Fibroblast of upper back skin (primary cell): ENCODE measurements around the gene IL10.
"Not testable (repeated sequence)": the region's sequence is repeated elsewhere in the genome, so short reads cannot be mapped to it uniquely, and the experiment has no call there.

Experiments
- DNase-seq: peaks from one replicate; pipeline ENCODE4 v3.0.0-alpha.2; 2013

Gene IL10

DNA sequence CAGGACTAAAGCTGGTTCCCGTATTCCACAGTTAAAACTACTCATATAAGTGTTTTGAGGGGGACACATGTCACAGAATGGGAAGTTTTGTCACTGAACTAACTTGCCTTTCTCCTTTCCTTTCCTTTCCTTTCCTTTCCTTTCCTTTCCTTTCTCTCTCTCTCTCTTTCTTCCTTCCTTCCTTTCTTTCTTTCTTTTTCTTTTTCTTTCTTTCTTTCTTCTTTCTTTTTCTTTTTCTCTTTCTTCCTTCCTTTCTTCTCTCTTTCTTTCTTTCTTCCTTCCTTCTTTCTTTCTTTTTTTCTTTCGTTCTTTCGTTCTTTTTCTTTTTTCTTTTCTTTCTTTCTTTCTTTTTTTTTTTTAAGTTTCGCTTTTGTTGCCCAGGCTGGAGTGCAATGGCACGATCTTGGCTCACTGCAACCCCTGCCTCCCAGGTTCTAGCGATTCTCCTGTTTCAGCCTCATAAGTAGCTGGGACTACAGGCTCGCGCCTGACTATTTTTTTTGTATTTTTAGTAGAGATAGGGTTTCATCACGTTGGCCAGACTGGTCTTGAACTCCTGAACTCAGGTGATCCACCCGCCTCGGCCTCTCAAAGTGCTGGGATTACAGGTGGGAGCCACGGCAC is 9.4 kb downstream of the IL10 start:
- not testable (repeated sequence) for DNase-seq

DNA sequence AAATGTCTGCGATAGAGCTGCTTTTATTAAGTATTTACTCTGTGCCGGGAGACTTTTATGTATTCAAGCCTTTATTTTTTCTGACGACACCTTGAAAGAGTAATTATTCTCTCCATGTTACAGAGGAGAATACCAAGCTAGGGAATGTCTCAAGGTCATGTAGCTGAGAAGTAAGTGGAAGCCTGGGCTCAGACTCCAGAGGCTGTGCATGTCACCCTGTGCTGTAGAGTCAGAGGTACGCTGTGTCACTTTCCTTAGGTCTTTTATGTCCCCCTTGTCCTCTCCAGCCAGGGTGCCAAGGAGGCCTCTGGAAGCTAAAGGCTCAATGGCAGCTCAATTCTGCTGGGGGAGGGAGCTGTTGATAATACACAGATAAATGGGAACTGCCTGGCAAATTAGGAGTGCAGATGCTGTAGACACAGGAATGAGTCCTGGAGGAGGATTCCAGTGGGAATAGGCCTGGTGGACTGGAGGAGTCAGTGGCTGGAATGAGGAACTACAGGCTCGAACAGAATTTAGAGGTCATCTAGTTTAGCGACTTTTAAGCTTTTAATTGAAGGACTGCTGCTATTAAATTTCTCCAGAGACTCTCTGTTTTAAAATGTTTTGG is 11.0 kb downstream of the IL10 start:
- DNase-seq = no peak

DNA sequence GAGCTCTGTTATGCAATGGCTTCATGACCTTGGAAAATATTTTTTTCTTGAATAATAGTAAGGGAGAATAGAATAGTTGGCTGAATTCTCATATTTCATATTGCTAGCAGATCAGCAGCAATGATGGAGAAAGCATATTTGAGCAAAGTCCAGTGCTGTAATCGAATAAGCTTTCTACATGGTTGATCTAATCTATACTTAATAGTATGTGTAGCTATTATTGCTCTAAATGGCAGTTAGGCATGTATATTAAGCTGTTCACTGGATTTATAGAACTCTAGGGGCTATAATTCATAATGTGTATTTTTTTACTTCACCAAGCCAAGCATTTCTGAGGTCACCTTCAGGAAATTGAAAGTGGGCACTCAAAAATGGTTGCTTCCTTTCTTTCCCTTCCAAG is 11.7 kb downstream of the IL10 start:
- DNase-seq = no peak

- DNase-seq = no peak
These were observed 14.6 kb downstream of the IL10 start for GRCh38 chr1:206757524-206758266.

DNA sequence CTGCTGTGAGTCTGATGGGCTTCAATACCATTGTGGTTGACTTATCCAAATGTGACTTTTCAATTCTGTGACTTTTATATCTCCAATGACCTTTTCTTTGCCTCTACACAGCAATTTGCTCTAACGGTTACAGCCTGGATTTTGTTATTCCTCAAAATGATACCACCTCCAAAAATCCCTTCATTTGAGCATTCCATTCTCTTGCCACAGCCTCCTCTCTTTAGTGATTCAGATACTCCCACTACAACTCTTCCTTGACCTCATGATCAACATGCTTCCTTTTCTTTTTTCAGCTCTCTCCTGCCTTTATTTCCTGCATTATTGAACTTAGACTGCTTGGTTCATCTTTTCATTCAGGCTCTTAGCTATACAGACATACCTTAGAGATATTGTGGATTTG is 18.3 kb downstream of the IL10 start:
- peak; percentile 43 for DNase-seq

GRCh38 chr1:206753141-206753540 is 19.2 kb downstream of the IL10 start:
- DNase-seq = peak; percentile 41

GRCh38 chr1:206752481-206752880 is 19.8 kb downstream of the IL10 start:
- no peak for DNase-seq

DNA sequence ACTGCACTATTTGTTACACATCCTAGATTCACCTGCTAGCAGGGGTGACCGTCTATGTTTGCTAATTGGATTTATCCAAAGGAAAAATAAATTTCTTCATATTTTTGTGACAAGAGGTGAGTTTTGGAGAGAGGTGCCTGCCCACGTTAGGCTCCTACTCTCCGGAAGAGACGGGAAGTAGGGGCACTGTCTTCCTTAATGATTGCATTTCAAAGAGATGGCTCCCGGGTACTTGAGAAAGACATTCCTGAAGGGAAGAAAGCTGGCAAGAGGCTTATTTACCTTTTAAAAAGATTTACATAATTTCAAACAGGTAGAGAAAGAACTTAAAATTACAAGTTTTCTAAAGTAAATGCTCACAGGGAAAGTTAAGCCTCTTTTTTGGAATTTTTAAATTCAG is 20.4 kb downstream of the IL10 start:
- no peak for DNase-seq

DNA sequence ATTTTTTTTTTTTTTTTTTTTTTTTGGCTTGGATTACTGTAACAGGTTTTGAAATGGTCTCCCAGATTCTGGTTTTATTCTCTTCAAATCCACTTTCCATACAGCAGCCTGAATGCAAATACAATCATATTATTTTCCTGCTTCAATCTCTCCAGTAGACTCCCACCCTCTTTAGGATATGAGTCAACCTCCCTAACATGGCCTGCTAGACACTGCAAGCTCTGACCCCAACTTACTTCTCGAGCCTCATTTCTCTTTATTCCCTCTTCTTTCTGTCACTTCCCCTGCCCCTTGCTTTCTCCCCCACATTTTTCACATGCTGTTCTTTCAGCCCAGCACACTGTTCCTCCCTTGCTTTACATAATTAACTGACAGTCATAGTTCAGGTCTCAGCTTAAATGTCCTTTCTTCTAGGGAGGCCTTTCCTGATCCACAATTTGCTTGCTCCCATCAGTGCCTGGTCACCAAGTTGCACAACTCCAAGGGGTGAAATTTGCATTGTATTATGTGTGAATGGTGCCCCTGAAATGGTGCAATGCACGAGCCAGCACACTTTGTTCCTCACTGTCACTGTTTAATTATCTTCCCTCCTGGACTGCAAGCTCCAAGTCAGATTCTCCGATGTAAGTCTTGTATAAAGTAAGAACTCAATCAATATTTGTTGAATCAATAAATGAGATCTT is 23.8 kb downstream of the IL10 start:
- no peak for DNase-seq

GRCh38 chr1:206745301-206745700 is 27.0 kb downstream of the IL10 start:
- DNase-seq = no peak

GRCh38 chr1:206744683-206745082 is 27.6 kb downstream of the IL10 start:
- DNase-seq = no peak

DNA sequence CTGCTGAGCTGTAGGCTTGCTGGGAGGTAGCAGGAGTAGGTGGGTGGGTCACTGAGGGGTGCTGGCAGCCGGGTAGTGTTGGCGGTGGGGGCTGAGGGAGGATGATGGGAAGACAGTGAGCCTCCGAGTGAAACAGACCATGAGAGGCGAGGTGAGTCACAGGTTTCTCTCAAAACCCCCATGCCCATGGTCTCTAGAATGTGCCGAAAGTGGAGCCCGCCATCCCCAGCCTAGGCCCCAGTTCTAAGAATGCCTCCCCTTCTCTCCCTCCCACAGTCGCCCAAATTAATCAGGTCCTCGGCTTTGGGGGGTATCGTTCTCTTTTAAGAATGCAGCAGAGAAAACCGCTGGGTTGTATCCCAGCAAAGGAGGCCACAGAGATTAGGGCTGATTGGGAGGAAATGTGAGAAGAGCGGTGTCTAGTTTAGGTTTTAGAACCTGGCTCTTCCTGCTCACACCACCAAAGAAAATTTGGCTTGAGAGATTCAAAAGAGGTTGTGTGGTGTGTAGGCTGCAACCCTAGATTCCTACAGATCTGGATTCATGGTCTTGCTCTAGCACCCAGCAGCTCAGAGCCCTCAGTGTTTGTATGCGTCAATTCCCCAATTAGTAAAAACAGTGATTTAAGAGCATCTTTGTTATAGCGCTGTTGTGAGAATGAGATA is 29.4 kb downstream of the IL10 start:
- no peak for DNase-seq

DNA sequence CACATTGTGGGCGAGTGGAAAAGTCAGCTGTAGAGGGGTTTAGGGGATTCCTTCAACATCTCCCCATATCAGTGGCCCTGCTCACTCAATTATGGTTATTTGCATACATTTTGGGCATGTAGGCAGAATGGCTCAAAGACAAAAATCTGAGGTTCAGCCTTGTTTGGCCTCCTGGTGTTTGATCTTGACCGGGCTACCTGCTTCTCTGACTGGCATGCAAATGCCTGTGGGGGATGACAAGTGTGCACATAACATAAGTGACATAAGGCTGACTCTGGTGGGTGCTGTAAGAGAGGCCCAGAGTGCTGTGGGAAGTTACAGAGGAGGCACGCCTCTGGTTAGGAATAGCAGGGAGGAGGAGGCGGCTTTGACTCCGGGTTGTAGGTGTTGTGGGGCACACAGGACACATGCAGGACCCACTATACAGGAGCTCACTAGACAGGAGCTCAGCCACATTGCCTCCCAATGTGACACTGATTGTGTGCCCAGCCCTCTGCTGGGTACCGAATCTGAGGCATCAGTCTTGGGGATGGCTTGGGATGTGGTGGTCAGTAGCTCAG is 31.1 kb downstream of the IL10 start:
- no peak for DNase-seq

GRCh38 chr1:206739411-206740076 is 32.8 kb downstream of the IL10 start:
- no peak for DNase-seq

DNA sequence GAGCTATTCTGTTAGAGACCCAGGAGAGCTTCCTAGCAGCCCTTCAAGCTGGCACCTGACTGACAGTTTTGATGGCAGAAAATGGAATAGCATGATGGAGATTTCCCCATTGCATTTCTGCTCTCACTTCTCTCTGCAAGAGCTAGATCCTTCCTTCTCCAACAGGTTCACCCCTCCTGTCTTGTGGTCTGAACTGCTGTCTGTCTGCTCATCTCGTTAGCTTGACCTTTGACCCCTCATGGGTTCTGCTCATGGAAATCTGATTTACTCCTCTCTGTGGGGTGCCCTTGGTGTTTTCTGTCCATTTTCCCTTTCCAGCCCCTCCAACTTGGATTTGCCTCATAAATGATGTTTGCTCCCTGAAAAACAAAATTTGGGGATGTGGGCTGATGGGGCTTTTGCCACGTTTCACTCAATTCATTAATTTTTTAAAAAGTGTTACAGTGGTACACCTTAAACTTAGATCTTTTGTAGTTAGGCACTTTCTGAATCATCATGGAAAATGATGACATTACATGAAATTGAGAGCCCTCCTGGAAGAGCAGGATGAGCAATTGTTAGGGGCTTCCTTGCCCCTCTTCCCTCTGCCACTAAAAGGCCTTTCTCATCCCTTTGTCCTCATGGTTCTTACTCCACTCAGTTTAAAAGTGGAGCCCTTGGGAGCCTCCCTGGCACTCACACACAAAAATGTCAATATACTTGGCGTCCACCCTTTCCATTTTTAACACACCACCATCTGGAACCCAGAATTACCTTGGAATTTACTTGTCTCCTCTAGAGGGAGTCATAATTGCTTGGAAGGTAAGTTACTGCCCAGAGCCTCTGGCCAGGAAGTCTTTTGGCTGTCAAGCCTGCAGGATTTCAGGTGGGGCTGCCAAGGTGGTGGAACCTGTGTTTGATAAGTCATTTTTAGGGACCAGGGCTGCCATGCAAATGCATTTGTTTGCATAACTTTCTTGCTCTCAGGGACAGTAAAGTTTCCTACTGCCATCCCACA is 33.6 kb downstream of the IL10 start:
- DNase-seq = peak; percentile 50

- DNase-seq = no peak
These were observed 34.5 kb downstream of the IL10 start for GRCh38 chr1:206737729-206738201.

DNA sequence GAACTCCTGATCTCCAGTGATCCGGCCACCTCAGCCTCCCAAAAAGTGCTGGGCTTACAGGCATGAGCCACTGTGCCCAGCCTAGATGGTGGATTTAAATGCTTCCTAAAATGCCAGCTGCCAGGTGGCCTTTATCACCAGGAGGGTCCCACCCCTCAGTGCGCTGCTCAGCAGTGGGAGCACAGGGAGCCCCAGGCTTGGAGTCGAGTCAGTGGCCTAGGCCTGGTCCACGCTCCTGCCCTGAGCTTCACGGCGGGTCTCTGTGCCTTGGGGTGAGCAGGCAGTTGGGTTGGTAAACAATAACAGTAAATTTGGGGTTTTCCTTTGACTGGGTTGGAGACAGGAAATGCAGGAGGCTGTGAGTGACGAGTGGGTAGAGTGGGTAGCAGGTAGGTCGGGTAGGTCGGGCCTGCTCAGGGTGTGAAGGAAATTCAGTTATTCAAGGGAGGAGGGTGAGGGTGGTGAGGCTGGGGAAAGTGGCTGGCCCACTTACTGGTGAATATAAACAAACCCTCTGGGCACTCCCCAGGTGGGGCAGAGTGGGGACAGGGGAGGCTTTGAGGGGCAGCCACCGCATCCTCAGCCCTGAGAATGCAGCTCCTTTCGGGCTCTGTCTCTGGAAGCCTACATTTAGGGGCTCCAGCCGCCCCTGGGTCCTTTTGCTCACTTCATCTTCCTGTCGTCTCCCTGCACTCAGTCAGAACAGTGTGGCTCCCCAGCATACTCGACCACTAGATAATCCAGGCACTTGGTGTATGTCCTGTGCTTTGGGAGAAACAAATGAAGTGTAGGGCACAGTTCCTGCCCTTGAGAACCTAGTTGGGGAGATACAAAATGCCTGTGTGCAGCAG is 35.2 kb downstream of the IL10 start:
- DNase-seq = no peak

GRCh38 chr1:206735553-206736031 is 36.7 kb downstream of the IL10 start:
- DNase-seq = peak; percentile 32

DNA sequence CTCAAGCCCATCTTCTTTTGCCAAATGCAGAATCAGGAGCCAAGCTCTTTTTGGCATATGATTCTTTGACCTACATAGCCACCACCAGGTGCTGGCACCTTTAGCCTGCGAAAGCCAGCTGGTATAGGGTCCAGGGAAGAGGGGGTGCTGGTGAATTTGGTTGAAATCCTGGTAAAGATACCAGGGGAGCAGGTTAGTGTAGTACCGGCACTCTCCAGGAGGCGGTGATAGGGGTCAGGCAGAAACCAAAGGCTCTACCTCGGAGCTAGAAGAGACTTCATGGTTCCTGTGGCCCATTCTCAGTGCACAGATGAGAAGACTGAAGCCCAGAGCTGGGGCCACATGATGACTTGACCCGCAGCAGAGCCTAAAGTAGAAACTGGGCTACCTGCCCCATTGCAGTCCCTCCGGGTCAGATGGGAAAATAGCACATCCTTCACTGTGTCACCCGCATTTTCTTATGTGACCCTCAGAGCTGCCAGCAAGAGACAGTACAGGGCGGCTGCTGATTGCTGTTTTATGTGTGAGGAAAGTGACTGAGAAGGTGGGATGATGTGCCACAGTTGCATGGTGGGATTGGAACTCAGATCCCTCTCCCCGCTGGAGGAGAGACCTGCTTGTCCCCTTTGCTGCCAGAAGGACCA is 37.7 kb downstream of the IL10 start:
- peak; percentile 26 for DNase-seq
